Measurements from ENCODE around the gene MRPL44.

The MRPL44 gene

DNA sequence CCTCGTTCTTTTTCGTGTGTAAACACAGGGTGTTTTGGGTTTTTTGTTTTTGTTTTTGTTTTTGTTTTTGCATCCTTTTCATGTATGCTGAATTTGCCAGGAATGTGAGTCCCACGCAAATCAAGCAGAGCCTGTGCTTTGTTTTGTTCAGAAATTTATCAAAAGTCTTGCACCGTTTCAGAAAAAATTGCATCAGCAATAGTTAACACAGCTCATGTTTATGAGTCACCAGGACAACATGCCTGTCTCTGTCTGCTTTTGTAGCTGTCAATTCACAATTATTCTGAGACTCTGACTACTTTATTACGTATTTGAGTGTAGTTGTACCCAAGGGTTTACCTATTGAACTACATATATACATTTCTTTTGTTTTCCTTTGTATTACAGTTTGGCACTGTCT lies 38.3 kb downstream of the MRPL44 start:
- no peaks in the 10 kb centered on the region; the same call in 1 of the 2 replicates for H3K36me3 ChIP-seq (ENCODE audit: insufficient read depth, low read length)
- no peaks in the 10 kb centered on the region for H3K27me3 ChIP-seq (ENCODE audit: insufficient read depth, low read length, poor library complexity, severe bottlenecking)
- H3K4me1 ChIP-seq (ENCODE audit: insufficient read depth, low read length, poor library complexity, severe bottlenecking), result no peaks in the 10 kb centered on the region
- no peaks in the 10 kb centered on the region for H4K20me1 ChIP-seq (ENCODE audit: insufficient read depth, low read length, poor library complexity, severe bottlenecking)
- TF ChIP-seq, protein P1, sequence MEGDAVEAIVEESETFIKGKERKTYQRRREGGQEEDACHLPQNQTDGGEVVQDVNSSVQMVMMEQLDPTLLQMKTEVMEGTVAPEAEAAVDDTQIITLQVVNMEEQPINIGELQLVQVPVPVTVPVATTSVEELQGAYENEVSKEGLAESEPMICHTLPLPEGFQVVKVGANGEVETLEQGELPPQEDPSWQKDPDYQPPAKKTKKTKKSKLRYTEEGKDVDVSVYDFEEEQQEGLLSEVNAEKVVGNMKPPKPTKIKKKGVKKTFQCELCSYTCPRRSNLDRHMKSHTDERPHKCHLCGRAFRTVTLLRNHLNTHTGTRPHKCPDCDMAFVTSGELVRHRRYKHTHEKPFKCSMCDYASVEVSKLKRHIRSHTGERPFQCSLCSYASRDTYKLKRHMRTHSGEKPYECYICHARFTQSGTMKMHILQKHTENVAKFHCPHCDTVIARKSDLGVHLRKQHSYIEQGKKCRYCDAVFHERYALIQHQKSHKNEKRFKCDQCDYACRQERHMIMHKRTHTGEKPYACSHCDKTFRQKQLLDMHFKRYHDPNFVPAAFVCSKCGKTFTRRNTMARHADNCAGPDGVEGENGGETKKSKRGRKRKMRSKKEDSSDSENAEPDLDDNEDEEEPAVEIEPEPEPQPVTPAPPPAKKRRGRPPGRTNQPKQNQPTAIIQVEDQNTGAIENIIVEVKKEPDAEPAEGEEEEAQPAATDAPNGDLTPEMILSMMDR (conservative IDR thresholded peaks at IDR 0.05; ENCODE audit: low read length), result no peak
- no peak for TF ChIP-seq EZH2phosphoT487 (IDR thresholded peaks at IDR 0.05; ENCODE audit: borderline replicate concordance)
- H3K4me2 ChIP-seq (ENCODE audit: low read depth, low read length, poor library complexity, severe bottlenecking), result no peak overlapping the region
- H3K9me3 ChIP-seq (ENCODE audit: insufficient read depth, low read depth, low read length), result no peaks in the 10 kb centered on the region
- H3K9me2 ChIP-seq (replicated peaks; ENCODE audit: low read depth, low read length), result no peaks in the 10 kb centered on the region
- no peak overlapping the region for H3K4me3 ChIP-seq (ENCODE audit: low read length, poor library complexity, severe bottlenecking)
- no peak overlapping the region for H3K9ac ChIP-seq (ENCODE audit: low read depth, low read length, poor library complexity, severe bottlenecking)
- H3K79me2 ChIP-seq (ENCODE audit: insufficient read depth, low read length), result no peaks in the 10 kb centered on the region
- H3F3A ChIP-seq (ENCODE audit: low read depth), result no peaks in the 10 kb centered on the region
- H2AFZ ChIP-seq (ENCODE audit: low read length), result no peak overlapping the region

DNA sequence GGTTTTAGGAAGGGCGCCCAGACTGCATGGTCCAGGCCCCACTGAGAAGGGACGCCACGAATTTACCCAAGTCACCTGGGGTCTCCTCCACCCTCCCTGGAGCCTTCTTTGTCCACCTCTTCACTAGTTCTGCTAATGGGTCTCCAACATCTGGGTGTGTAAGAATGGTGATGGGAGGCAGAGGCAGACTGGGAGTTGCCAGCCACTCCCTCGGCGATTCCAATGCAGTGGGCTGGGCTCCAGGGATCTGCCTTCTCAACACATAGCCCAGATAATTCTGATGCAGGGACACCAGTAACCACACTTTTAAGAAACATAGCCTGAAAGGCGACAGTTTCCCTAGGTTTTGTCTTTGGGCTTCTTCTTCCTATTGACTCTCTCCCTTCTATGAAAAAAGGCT lies 39.1 kb downstream of the MRPL44 start:
- Histone ChIP-seq H2AFZ (ENCODE audit: low read length) (no peak overlapping the region), H4K20me1 (ENCODE audit: insufficient read depth, low read length, poor library complexity, severe bottlenecking) (no peaks in the 10 kb centered on the region), H3K4me3 (ENCODE audit: low read length, poor library complexity, severe bottlenecking) (no peak overlapping the region), H3K36me3 (ENCODE audit: insufficient read depth, low read length) (no peaks in the 10 kb centered on the region; the same call in 1 of the 2 replicates), H3K9me3 (ENCODE audit: insufficient read depth, low read depth, low read length) (no peaks in the 10 kb centered on the region), H3K4me2 (ENCODE audit: low read depth, low read length, poor library complexity, severe bottlenecking) (no peak overlapping the region), H3F3A (ENCODE audit: low read depth) (no peaks in the 10 kb centered on the region), H3K4me1 (ENCODE audit: insufficient read depth, low read length, poor library complexity, severe bottlenecking) (no peaks in the 10 kb centered on the region), H3K79me2 (ENCODE audit: insufficient read depth, low read length) (no peaks in the 10 kb centered on the region), H3K27me3 (ENCODE audit: insufficient read depth, low read length, poor library complexity, severe bottlenecking) (no peaks in the 10 kb centered on the region), H3K9me2 (replicated peaks; ENCODE audit: low read depth, low read length) (no peaks in the 10 kb centered on the region), H3K9ac (ENCODE audit: low read depth, low read length, poor library complexity, severe bottlenecking) (no peak overlapping the region)
- TF ChIP-seq EZH2phosphoT487 (IDR thresholded peaks at IDR 0.05; ENCODE audit: borderline replicate concordance), result no peak
- TF ChIP-seq, protein P1 (conservative IDR thresholded peaks at IDR 0.05; ENCODE audit: low read length), result no peak

DNA sequence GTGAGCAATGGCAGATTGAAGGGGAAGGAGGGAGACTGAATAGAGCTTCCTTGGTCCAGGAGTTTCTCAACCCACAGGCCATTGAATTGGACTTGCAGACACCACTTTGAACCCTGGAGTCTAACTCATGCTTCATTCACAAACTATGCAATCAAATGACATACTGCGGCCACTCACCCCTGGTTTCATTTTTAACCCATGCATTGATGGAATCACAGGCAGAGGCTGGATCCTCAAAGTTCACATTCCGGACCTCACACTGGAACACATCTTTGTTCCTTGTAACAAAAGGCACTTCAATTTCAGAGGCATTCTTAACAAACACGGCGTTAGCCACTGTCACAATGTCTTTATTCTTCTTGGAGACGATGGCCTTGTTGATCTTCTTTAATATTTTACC lies 40.7 kb downstream of the MRPL44 start:
- no peaks in the 10 kb centered on the region for H3K79me2 ChIP-seq (ENCODE audit: insufficient read depth, low read length)
- TF ChIP-seq, protein P1 (conservative IDR thresholded peaks at IDR 0.05; ENCODE audit: low read length), result no peak
- no peak for TF ChIP-seq EZH2phosphoT487 (IDR thresholded peaks at IDR 0.05; ENCODE audit: borderline replicate concordance)
- H3K27me3 ChIP-seq (ENCODE audit: insufficient read depth, low read length, poor library complexity, severe bottlenecking), result no peaks in the 10 kb centered on the region
- H3K9me3 ChIP-seq (ENCODE audit: insufficient read depth, low read depth, low read length), result no peaks in the 10 kb centered on the region
- H4K20me1 ChIP-seq (ENCODE audit: insufficient read depth, low read length, poor library complexity, severe bottlenecking), result no peaks in the 10 kb centered on the region
- H3K9me2 ChIP-seq (replicated peaks; ENCODE audit: low read depth, low read length), result no peaks in the 10 kb centered on the region
- H3K4me1 ChIP-seq (ENCODE audit: insufficient read depth, low read length, poor library complexity, severe bottlenecking), result no peaks in the 10 kb centered on the region
- no peak overlapping the region for H3K4me2 ChIP-seq (ENCODE audit: low read depth, low read length, poor library complexity, severe bottlenecking)
- H3K9ac ChIP-seq (ENCODE audit: low read depth, low read length, poor library complexity, severe bottlenecking), result no peak overlapping the region
- H3K4me3 ChIP-seq (ENCODE audit: low read length, poor library complexity, severe bottlenecking), result no peak overlapping the region
- no peaks in the 10 kb centered on the region; the same call in 1 of the 2 replicates for H3K36me3 ChIP-seq (ENCODE audit: insufficient read depth, low read length)
- no peak overlapping the region for H2AFZ ChIP-seq (ENCODE audit: low read length)
- no peaks in the 10 kb centered on the region for H3F3A ChIP-seq (ENCODE audit: low read depth)
